ENCODE results near the gene DCST1.

DNA sequence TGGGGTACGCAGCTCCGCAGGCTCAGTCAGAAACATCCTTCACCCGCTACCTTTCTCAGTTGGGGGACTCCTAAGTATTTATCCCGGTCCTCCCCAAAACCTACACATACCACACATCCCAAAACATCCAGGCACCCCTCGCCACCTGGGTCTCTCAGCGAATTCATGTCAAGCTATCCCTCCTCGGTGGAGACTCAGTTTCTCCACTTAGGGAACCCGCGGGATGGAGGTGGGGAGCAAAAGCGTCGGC lies 32.3 kb upstream of the DCST1 start:
- TF ChIP-seq GATA2 (IDR thresholded peaks at IDR 0.05; ENCODE audit: low read depth, low read length) (no peak), GATA3 (IDR thresholded peaks at IDR 0.05; ENCODE audit: low read depth, low read length) (no peak)

Data from SH-SY5Y (cell line).